Activated CD4-positive, CD25-positive, alpha-beta regulatory T cell treated with anti-CD3 and anti-CD28 coated beads, Interleukin-2, amount 50 U/mL, for 72 hours (primary cell): Measurements from ENCODE around the gene MTFP1.
"Not testable (repeated sequence)": the region's sequence is repeated elsewhere in the genome, so short reads cannot be mapped to it uniquely, and the experiment has no call there.

ENCODE experiments used
- DNase-seq: peaks from one replicate; pipeline ENCODE4 v3.0.0; 2021

Gene MTFP1

DNA sequence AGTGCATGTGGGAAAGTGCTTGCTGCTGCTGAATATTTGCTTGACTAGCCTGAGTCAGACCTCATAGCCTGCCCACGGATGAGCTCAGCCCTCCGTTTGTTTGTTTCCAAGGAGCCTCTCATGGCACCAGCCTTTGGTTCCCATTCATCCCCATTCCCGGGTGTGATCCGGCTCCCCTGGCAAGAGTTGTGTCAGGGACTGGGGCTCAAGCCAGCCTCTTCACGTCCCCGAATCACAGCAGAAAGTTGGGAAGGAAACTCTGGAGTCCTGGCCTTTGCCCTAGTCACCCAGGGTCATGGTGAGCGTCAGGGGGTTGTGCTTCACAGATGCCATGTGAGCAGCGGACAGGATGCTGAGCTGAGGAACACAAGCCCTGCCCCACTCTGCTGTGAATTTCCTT lies 32.4 kb downstream of the MTFP1 start:
- DNase-seq, result no peak

DNA sequence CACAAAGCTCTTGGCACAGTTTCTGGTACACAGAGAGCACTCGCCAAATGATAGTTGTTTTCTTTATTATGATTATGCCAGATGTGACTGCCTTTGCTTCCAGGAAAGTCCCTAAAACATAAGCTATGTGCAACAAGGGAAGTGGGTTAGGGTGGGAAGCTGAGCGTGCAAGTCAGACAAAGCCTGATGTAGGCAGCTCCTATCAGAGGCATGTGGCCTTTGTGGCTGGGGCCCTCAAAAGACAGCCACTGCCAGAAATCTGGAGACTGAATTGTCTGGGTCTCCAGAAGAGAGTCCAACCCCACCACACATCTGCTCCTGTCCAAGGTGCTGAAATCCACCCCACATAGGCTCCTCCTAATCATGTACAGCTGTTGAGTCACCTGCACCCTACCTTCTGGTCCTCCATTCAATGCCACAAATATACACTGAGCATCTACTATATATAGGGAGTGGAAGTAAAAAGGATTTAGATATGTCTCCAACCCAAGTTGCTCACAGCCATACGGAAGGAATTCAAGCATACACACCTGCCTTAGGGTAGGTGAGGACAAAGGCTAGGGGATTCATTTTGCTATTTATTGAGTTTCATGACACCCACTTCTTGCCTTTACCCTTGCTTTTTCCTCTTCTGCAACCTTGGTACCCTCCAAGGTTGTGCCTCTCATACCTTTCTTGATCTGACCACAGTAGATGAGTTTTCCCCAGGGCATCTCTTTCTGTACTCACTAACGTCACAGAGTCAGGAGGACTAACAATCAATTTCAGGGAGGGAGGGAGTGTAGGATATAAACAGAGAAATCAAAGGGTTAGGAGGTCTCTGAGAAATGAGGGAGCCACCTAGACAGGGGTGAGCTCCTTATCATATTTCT lies 33.8 kb downstream of the MTFP1 start:
- no peak for DNase-seq

DNA sequence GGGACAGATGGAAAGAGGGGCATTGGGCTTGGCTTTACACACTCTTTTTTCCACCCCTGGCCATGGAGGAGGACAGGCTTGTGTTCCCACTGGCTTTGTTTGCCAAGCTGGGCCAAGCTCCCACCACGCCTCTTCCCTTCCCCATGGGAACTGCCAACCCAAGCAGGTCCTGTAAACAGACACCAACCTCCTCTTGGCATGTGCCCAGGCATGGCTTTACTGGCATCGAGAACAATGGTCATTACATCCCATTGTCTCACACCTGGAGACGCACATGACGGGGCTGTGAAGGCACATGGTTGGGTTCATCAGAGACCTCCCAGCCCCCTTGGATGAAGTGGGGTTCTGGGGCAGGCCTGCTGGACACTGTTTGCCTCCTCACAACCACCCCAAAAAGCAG lies 34.6 kb downstream of the MTFP1 start:
- no peak for DNase-seq

DNA sequence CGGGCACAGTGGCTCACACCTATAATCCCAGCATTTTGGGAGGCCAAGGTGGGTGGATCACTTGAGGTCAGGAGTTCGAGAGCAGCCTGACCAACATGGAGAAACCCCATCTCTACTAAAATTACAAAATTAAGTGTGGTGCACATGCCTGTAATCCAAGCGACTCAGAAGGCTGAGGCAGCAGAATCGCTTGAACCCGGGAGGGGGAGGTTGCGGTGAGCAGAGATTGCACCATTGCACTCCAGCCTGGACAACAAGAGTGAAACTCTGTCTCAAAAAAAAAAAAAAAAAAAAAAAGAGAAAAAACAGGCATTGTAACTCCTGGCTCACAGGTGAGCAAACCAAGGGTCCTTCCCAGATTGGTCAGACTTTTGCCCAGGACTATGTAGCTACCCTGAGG lies 35.0 kb downstream of the MTFP1 start:
- DNase-seq, result not testable (repeated sequence)

DNA sequence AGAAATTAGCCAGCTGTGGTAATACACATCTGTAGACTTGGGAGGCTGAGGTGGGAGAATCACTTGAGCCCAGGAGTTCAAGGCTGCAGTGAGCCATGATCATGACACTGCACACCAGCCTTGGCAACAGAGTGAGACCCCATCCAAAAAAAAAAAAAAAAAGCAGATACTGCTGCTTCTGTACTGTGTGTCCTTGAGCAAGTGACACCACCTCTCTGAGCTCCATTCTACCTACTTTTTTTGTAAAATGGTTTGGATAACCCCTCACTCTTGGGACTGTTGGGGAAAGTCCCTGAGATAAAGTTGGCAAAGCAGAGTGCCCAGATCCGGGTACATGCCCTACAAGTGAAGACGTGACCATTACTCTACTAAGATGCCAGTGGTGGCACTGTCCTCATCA lies 43.6 kb downstream of the MTFP1 start:
- no peak for DNase-seq

DNA sequence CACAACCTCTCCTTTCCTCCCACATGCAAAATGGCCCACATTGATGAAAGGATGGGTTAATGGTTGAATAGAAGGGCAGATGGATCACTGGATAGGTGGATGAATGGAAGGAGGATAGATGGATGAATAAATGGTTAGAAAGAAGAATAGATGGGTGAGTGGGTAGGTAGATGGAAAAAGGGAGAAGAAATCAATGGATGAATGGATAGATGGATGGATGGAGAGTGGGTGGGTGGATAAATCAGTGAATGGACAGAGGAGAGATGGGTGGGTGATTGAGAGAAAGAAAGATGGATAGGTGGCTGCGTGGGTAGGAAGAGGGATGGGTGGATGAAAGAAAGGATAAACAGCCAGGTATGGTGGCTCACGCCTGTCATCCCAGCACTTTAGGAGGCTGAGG lies 45.1 kb downstream of the MTFP1 start:
- DNase-seq, result no peak

DNA sequence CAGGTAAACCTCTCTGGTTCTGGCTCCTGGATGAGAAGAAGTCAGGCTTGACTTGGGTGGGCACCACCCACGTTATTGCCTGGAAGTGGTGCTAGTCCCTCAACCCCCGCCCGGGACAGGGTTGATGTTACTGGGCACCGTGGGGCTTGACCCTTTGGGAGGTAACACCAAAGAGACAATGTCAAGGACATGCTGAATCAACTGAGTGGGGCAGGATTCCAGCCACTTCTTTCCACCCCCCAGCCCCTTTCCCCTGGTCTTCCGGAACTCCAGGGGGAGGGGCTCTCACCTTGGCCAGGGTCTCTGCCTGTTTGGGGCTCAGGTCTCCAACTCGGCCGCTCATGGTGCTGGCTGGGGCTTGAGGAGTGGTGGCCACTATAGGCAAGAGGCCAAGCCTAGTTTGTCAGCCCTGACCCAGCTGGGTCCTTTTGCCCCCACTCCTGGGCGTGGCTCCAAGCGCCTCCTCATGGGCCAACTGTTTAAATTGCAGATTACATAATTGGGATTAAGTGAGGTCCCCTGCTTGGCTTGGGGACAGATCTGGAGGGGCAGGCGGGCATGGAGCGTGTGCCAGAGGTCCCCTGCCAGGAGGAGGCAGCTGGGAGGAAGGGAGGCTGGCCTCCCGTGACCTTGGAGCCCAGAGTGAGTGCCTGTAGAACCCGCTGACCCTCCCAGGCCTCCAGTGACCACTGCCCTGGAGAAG lies 46.2 kb downstream of the MTFP1 start, which contains the start of gene SEC14L3:
Gene SEC14L3, minus strand, starts transcription at position 402 of the 703 bp plus-strand sequence. Its CDS starts 59 bp downstream, at position 343.
- DNase-seq, result no peak

DNA sequence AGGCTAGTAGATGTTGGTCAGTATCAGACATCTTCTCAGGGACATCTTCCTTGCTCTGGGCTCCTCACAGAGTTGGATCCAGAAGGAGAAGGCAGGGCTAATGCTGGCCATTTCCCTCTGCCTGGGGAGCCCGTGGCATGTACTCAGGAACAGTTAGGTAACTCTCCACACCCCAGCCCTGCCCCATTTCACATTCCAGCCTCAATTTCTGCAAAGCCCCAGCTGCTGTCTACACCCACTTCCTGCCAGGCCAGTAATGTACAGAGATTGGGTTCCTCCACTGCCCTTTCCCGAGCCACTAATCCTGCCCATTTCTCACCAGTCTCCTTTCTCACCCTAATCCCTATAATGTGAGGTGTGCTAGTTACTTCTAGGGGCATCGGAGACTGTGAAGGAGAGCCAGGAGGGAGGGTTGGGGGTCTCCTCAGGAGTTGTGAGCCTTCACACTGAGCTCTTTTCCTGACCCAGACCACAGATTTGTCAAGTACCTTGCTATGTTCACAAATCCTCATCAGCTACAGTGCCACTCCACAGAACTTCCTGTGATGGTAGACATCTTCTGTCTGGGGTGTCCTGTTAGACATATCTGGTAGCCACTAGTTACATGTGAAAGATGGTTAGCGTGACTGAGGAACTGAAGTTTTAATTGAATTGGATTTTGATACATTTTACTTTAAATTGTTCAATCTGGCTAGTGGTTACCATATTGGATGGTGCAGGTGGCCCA lies 47.6 kb downstream of the MTFP1 start:
- no peak for DNase-seq

DNA sequence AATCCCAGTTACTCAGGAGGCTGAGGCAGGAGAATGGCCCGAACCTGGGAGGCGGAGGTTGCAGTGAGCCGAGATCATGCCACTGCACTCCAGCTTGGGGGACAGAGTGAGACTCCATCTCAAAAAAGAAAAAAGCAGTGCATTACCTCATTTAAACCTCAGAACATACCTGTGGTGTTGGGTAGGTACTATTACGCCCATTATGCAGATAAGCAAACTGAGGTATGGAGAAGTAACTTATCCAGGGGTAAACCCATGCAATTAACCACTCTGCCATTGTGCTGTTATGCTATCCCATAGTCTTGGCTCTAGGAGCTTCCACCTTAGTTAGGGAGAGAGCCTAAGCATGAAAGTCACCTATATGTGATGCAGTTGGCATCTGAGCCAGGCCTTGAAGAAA lies 48.6 kb downstream of the MTFP1 start:
- no peak for DNase-seq

DNA sequence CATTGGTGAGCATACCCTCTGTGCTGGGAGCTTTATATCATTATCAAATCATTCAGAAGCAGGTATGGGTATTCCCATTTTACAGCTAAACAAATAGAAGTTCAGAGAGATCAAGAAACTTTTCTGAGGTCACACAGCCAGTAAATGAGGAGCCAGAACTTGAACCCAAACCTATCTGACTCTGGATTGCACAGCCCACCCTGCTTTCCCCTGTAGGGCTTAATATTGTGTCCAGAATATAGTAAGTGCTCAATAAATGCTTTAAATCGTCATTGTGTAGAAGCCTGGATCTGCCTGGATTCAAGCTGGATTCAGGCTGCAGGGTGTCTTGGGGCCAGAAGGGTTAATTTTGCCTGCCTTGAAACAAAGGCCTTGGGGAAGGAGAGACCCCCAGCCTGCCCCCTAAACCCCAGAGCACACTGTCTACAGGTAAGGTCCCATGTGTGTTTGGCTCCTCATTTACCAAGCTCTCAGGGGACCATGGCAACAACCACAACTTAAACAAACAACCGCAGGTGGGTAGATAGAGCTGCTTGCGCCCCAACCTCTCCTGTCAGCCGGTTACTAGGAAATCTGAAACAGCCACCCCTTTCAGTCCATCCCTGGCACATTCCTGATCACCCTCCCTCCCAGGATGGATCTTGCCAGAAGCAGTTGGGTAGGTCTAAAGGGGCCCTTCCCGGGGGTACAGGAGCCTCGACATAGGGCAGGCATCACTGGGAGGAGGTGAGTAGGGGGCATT lies 49.3 kb downstream of the MTFP1 start:
- no peak for DNase-seq
